ACC112 (cell line): ENCODE data around the gene HCFC1R1.

Experiments
- H2AFZ ChIP-seq: fragments of 200-600 bp; sonication (generic); one replicate; pipeline ENCODE4 v1.6.0; 2017; ENCODE audit warnings: antibody characterized with exemption, low read length; ENCODE audit not compliant: unreplicated experiment
- H3K27ac ChIP-seq: fragments of 200-600 bp; sonication (generic); 2 replicates; pipeline ENCODE4 v1.5.1; 2014; ENCODE audit warnings: low read depth, mild to moderate bottlenecking, antibody characterized with exemption, low read length, moderate library complexity
- H3K27me3 ChIP-seq: fragments of 200-600 bp; sonication (generic); 2 replicates; pipeline ENCODE4 v1.6.1; 2014; ENCODE audit warnings: mild to moderate bottlenecking, antibody characterized with exemption, low read length, moderate library complexity, mixed read lengths; ENCODE audit not compliant: insufficient read depth
- H3K36me3 ChIP-seq: fragments of 200-600 bp; sonication (generic); 2 replicates; pipeline ENCODE4 v1.6.1; 2016; ENCODE audit warnings: mild to moderate bottlenecking, antibody characterized with exemption, low read length, moderate library complexity, mixed read lengths; ENCODE audit not compliant: insufficient read depth
- H3K4me1 ChIP-seq: fragments of 200-600 bp; sonication (generic); one replicate; pipeline ENCODE4 v1.6.1; 2016; ENCODE audit warnings: low read length, mixed read lengths; ENCODE audit not compliant: insufficient read depth, unreplicated experiment, control insufficient read depth
- H3K4me3 ChIP-seq: fragments of 200-600 bp; sonication (generic); 2 replicates; pipeline ENCODE4 v1.5.1; 2014; ENCODE audit warnings: mild to moderate bottlenecking, low read depth, low read length
- H3K79me2 ChIP-seq: fragments of 200-600 bp; sonication (generic); one replicate; pipeline ENCODE4 v1.6.0; 2016; ENCODE audit warnings: low read length; ENCODE audit not compliant: control insufficient read depth, unreplicated experiment, insufficient read depth

Gene HCFC1R1

GRCh38 chr16:3015865-3016521, 7.7 kb downstream of the HCFC1R1 start:
- no peaks in the 10 kb centered on the region for H3K36me3 ChIP-seq
- no peaks in the 10 kb centered on the region for H3K79me2 ChIP-seq
- no peak overlapping the region for H3K27ac ChIP-seq
- H3K4me3 ChIP-seq = no peak overlapping the region
- no peak overlapping the region for H2AFZ ChIP-seq
- H3K27me3 ChIP-seq = peaks cover 23% of the 10 kb centered on the region; the same call in 1 of the 2 replicates
- peaks cover 5% of the 10 kb centered on the region for H3K4me1 ChIP-seq

- H3K36me3 ChIP-seq = no peaks in the 10 kb centered on the region
- no peak overlapping the region for H2AFZ ChIP-seq
- peaks cover 5% of the 10 kb centered on the region for H3K4me1 ChIP-seq
- H3K27me3 ChIP-seq = peaks cover 23% of the 10 kb centered on the region; the same call in 1 of the 2 replicates
- no peak overlapping the region for H3K4me3 ChIP-seq
- H3K79me2 ChIP-seq = no peaks in the 10 kb centered on the region
- H3K27ac ChIP-seq = no peak overlapping the region
These were observed 8.8 kb downstream of the HCFC1R1 start for GRCh38 chr16:3014971-3015370.

GRCh38 chr16:3013998-3014690, 9.6 kb downstream of the HCFC1R1 start:
- Histone ChIP-seq H2AFZ (no peak overlapping the region), H3K4me3 (no peak overlapping the region), H3K36me3 (no peaks in the 10 kb centered on the region), H3K27ac (no peak overlapping the region), H3K27me3 (peaks cover 23% of the 10 kb centered on the region; the same call in 1 of the 2 replicates), H3K4me1 (peaks cover 5% of the 10 kb centered on the region), H3K79me2 (no peaks in the 10 kb centered on the region)

GRCh38 chr16:3013491-3013951, 10.2 kb downstream of the HCFC1R1 start:
- no peak overlapping the region for H2AFZ ChIP-seq
- no peaks in the 10 kb centered on the region for H3K36me3 ChIP-seq
- H3K27me3 ChIP-seq = peaks cover 23% of the 10 kb centered on the region; the same call in 1 of the 2 replicates
- H3K79me2 ChIP-seq = no peaks in the 10 kb centered on the region
- no peak overlapping the region for H3K4me3 ChIP-seq
- peaks cover 5% of the 10 kb centered on the region for H3K4me1 ChIP-seq
- no peak overlapping the region for H3K27ac ChIP-seq

GRCh38 chr16:3012828-3013420, 10.8 kb downstream of the HCFC1R1 start, which contains the start of gene CLDN9:
TSS of gene CLDN9 (plus strand) at chr16:3012923. CDS start at chr16:3013363, 440 bp downstream.
- Histone ChIP-seq H3K79me2 (no peaks in the 10 kb centered on the region), H3K36me3 (no peaks in the 10 kb centered on the region), H3K27ac (no peak within 1 kb of the TSS), H3K4me1 (peaks cover 9% of the 10 kb centered on the region), H3K27me3 (peaks cover 23% of the 10 kb centered on the region; the same call in 1 of the 2 replicates), H3K4me3 (no peak within 1 kb of the TSS), H2AFZ (no peak within 1 kb of the TSS)

- Histone ChIP-seq H3K27ac (no peak overlapping the region), H3K36me3 (no peaks in the 10 kb centered on the region), H3K4me3 (no peak overlapping the region), H3K27me3 (peaks cover 23% of the 10 kb centered on the region; the same call in 1 of the 2 replicates), H3K79me2 (no peaks in the 10 kb centered on the region), H3K4me1 (peaks cover 11% of the 10 kb centered on the region), H2AFZ (no peak overlapping the region)
These were observed 11.5 kb downstream of the HCFC1R1 start for GRCh38 chr16:3012246-3012645.

GRCh38 chr16:3010510-3010909, 13.2 kb downstream of the HCFC1R1 start:
- peaks cover 11% of the 10 kb centered on the region for H3K4me1 ChIP-seq
- peaks cover 23% of the 10 kb centered on the region; the same call in 1 of the 2 replicates for H3K27me3 ChIP-seq
- no peak overlapping the region for H2AFZ ChIP-seq
- no peaks in the 10 kb centered on the region for H3K79me2 ChIP-seq
- H3K4me3 ChIP-seq = no peak overlapping the region
- H3K27ac ChIP-seq = no peak overlapping the region
- H3K36me3 ChIP-seq = no peaks in the 10 kb centered on the region

GRCh38 chr16:3009568-3010390, 14.0 kb downstream of the HCFC1R1 start:
- H3K27ac ChIP-seq = no peak overlapping the region
- no peaks in the 10 kb centered on the region for H3K36me3 ChIP-seq
- H3K4me1 ChIP-seq = peaks cover 11% of the 10 kb centered on the region
- H3K4me3 ChIP-seq = no peak overlapping the region
- peaks cover 23% of the 10 kb centered on the region; the same call in 1 of the 2 replicates for H3K27me3 ChIP-seq
- no peaks in the 10 kb centered on the region for H3K79me2 ChIP-seq
- no peak overlapping the region for H2AFZ ChIP-seq

- Histone ChIP-seq H3K4me1 (peaks cover 11% of the 10 kb centered on the region), H3K27me3 (peaks cover 22% of the 10 kb centered on the region; the same call in 1 of the 2 replicates), H3K79me2 (no peaks in the 10 kb centered on the region), H3K36me3 (no peaks in the 10 kb centered on the region), H2AFZ (no peak overlapping the region), H3K4me3 (no peak overlapping the region), H3K27ac (no peak overlapping the region)
These were observed 15.1 kb downstream of the HCFC1R1 start for GRCh38 chr16:3008690-3009037.
